IMR-90 (cell line): Measurements from ENCODE around the gene GMCL1. TPM values are rescaled to one million over a fixed set of nuclear protein-coding genes. Genes with fewer than 3 reads are reported as not detected.
A peak's percentile ranks its signal among the peaks of the same experiment; 100 is the strongest.

Experiments used
- ATAC-seq: fragments of 200-7000 bp; cut with Tn5 transposase; 2 replicates; pipeline ENCODE4 v1.9.1; 2020; ENCODE audit warnings: low read depth, mild to moderate bottlenecking, moderate library complexity
- BruUV-seq: library from RNA; stranded (reverse); fragments of 400-500 nt; replicated peaks from 2 replicates; lab custom pipeline; 2021; lab: Mats Ljungman, UMichigan
- CTCF ChIA-PET: fragments of 300-600 bp; formaldehyde crosslinking; extraction: SDS; loops from one replicate; lab custom pipeline; 2021; ENCODE audit warnings: antibody characterized with exemption; lab: Yijun Ruan, JAX
- POLR2A ChIA-PET: fragments of 300-600 bp; sonication (Branson Sonifier 250); formaldehyde crosslinking; loops from one replicate; lab custom pipeline; 2022; ENCODE audit warnings: antibody characterized with exemption; ENCODE audit not compliant: unreplicated experiment; lab: Charles Lee
- DNase-seq: peaks from one replicate; pipeline ENCODE4 v3.0.0; 2013
- H2AFZ ChIP-seq: replicated peaks from 2 replicates; pipeline ENCODE3; 2013; ENCODE audit warnings: low read length, mild to moderate bottlenecking; ENCODE audit not compliant: poor library complexity
- H2AK5ac ChIP-seq: 2 replicates; pipeline ENCODE4 v1.6.1; 2013; ENCODE audit warnings: low read depth, low read length, inconsistent platforms
- H2AK9ac ChIP-seq: replicated peaks from 2 replicates; pipeline ENCODE3; 2013; ENCODE audit warnings: mild to moderate bottlenecking, low read depth, low read length, moderate library complexity; ENCODE audit not compliant: poor library complexity
- H2BK120ac ChIP-seq: 2 replicates; pipeline ENCODE4 v1.6.1; 2013; ENCODE audit warnings: low read depth, low read length, inconsistent platforms
- H2BK15ac ChIP-seq: 3 replicates; pipeline ENCODE4 v1.6.1; 2013; ENCODE audit warnings: low read depth, low read length, inconsistent platforms
- H2BK20ac ChIP-seq: 2 replicates; pipeline ENCODE4 v1.6.1; 2013; ENCODE audit warnings: low read depth, mild to moderate bottlenecking, inconsistent platforms, low read length, moderate library complexity
- H2BK5ac ChIP-seq: 2 replicates; pipeline ENCODE4 v1.6.1; 2013; ENCODE audit warnings: mild to moderate bottlenecking, low read depth, low read length, inconsistent platforms; ENCODE audit not compliant: poor library complexity, severe bottlenecking
- H3K14ac ChIP-seq: replicated peaks from 2 replicates; pipeline ENCODE4 v1.6.1; 2013; ENCODE audit warnings: low read depth, low read length, inconsistent platforms
- H3K18ac ChIP-seq: 2 replicates; pipeline ENCODE4 v1.6.1; 2013; ENCODE audit warnings: low read depth, low read length, control low read depth
- H3K23ac ChIP-seq: 2 replicates; pipeline ENCODE4 v1.6.1; 2013; ENCODE audit warnings: low read depth, low read length, inconsistent platforms
- H3K27ac ChIP-seq: 2 replicates; pipeline ENCODE4 v1.5.1; 2013; ENCODE audit warnings: mild to moderate bottlenecking, control low read depth, low read length; ENCODE audit not compliant: insufficient read depth
- H3K27me3 ChIP-seq: 2 replicates; pipeline ENCODE4 v1.6.1; 2013; ENCODE audit warnings: low read length; ENCODE audit not compliant: control insufficient read depth, insufficient read depth
- H3K36me3 ChIP-seq: 2 replicates; pipeline ENCODE4 v1.6.1; 2013; ENCODE audit warnings: low read length, mixed read lengths; ENCODE audit not compliant: control insufficient read depth, insufficient read depth
- H3K4ac ChIP-seq: 2 replicates; pipeline ENCODE4 v1.6.1; 2013; ENCODE audit warnings: low read depth, low read length, inconsistent platforms
- H3K4me1 ChIP-seq: 2 replicates; pipeline ENCODE4 v1.6.1; 2013; ENCODE audit warnings: low read length, mixed read lengths; ENCODE audit not compliant: control insufficient read depth, insufficient read depth
- H3K4me2 ChIP-seq: 2 replicates; pipeline ENCODE4 v1.6.1; 2013; ENCODE audit warnings: low read depth, mild to moderate bottlenecking, control low read depth, low read length, moderate library complexity
- H3K4me3 ChIP-seq: 2 replicates; pipeline ENCODE4 v1.5.1; 2013; ENCODE audit warnings: low read depth, mild to moderate bottlenecking, control low read depth, low read length, moderate library complexity; ENCODE audit not compliant: insufficient read depth
- H3K56ac ChIP-seq: 2 replicates; pipeline ENCODE4 v1.6.1; 2013; ENCODE audit warnings: low read length, inconsistent platforms; ENCODE audit not compliant: insufficient read depth; ENCODE audit errors: extremely low read depth
- H3K79me1 ChIP-seq, 2 experiments: 2 replicates each; pipeline ENCODE4 v1.6.1; 2013; ENCODE audit warnings: low read length in 2 of 2, inconsistent platforms in 1 of 2, low read depth in 1 of 2
- H3K9ac ChIP-seq: 2 replicates; pipeline ENCODE4 v1.6.1; 2013; ENCODE audit warnings: low read depth, low read length, control low read depth
- H3K9me1 ChIP-seq: 2 replicates; pipeline ENCODE4 v1.6.1; 2013; ENCODE audit warnings: low read length, inconsistent platforms; ENCODE audit not compliant: insufficient read depth
- H3K9me3 ChIP-seq: 2 replicates; pipeline ENCODE4 v1.6.1; 2013; ENCODE audit warnings: low read length; ENCODE audit not compliant: control insufficient read depth, insufficient read depth
- H4K20me1 ChIP-seq: 2 replicates; pipeline ENCODE4 v1.6.1; 2013; ENCODE audit warnings: low read length, inconsistent platforms; ENCODE audit not compliant: insufficient read depth
- H4K5ac ChIP-seq: 2 replicates; pipeline ENCODE4 v1.6.1; 2013; ENCODE audit warnings: mild to moderate bottlenecking, low read depth, low read length, control low read depth
- H4K8ac ChIP-seq, 2 experiments: 2 replicates each; pipeline ENCODE4 v1.6.1; 2013; ENCODE audit warnings: low read depth in 2 of 2, low read length in 2 of 2, control low read depth in 1 of 2, inconsistent platforms in 1 of 2
- H4K91ac ChIP-seq: 2 replicates; pipeline ENCODE4 v1.6.1; 2013; ENCODE audit warnings: low read depth, low read length, inconsistent platforms; ENCODE audit not compliant: insufficient read depth
- BHLHE40 ChIP-seq: fragments of 150-350 bp; IDR thresholded peaks from 2 replicates; pipeline ENCODE4 v1.6.1; 2016; ENCODE audit warnings: mild to moderate bottlenecking, low read depth, low read length
- CEBPB ChIP-seq: IDR thresholded peaks from 2 replicates; pipeline ENCODE4 v1.6.1; 2012; ENCODE audit warnings: low read depth, low read length, improper control_type of control experiment
- CHD1 ChIP-seq: IDR thresholded peaks from 2 replicates; pipeline ENCODE4 v1.6.1; 2012; ENCODE audit warnings: low read depth, low read length, improper control_type of control experiment
- CTCF ChIP-seq: conservative IDR thresholded peaks from 2 replicates; pipeline ENCODE4 v1.5.1; 2012; ENCODE audit warnings: mild to moderate bottlenecking, low read depth, low read length, improper control_type of control experiment
- ELK1 ChIP-seq: fragments of 150-350 bp; IDR thresholded peaks from 2 replicates; pipeline ENCODE4 v1.6.1; 2016; ENCODE audit warnings: low read depth, mild to moderate bottlenecking, low read length, moderate library complexity, borderline replicate concordance
- MAFK ChIP-seq: IDR thresholded peaks from 2 replicates; pipeline ENCODE4 v1.6.1; 2012; ENCODE audit warnings: low read depth, low read length, improper control_type of control experiment
- MAZ ChIP-seq: IDR thresholded peaks from 2 replicates; pipeline ENCODE4 v1.6.1; 2012; ENCODE audit warnings: low read depth, mild to moderate bottlenecking, low read length, improper control_type of control experiment, moderate library complexity, borderline replicate concordance
- NFE2L2 ChIP-seq: fragments of 150-350 bp; IDR thresholded peaks from 2 replicates; pipeline ENCODE4 v1.6.1; 2016; ENCODE audit warnings: low read depth, mild to moderate bottlenecking, low read length
- POLR2A ChIP-seq: IDR thresholded peaks from 2 replicates; pipeline ENCODE4 v1.6.1; 2012; ENCODE audit warnings: mild to moderate bottlenecking, low read depth, low read length
- RAD21 ChIP-seq: IDR thresholded peaks from 2 replicates; pipeline ENCODE4 v1.6.1; 2012; ENCODE audit warnings: low read length, improper control_type of control experiment
- RCOR1 ChIP-seq: IDR thresholded peaks from 2 replicates; pipeline ENCODE4 v1.6.1; 2012; ENCODE audit warnings: mild to moderate bottlenecking, low read length, improper control_type of control experiment; ENCODE audit not compliant: insufficient replicate concordance
- RFX5 ChIP-seq: IDR thresholded peaks from 2 replicates; pipeline ENCODE4 v1.8.0; 2012; ENCODE audit warnings: low read depth, mild to moderate bottlenecking, low read length, moderate library complexity
- SMC3 ChIP-seq: fragments of 150-350 bp; IDR thresholded peaks from 2 replicates; pipeline ENCODE4 v1.6.1; 2016; ENCODE audit warnings: low read depth, mild to moderate bottlenecking, antibody characterized with exemption, low read length, moderate library complexity
- USF2 ChIP-seq: fragments of 150-350 bp; IDR thresholded peaks from 2 replicates; pipeline ENCODE4 v1.6.1; 2017; ENCODE audit warnings: mild to moderate bottlenecking, antibody characterized with exemption, low read length, low read depth
- WGBS, 2 experiments: methylation state at CpG; one replicate each; pipeline versions ENCODE4 v1.1.5 to v1.1.7; 2013; ENCODE audit warnings: missing lambda C conversion rate in 2 of 2; ENCODE audit not compliant: insufficient read length in 1 of 2; ENCODE audit errors: extremely low coverage in 2 of 2; 5-methylcytosine and 5-hydroxymethylcytosine counted together
- dilution Hi-C: fragments of 300-500 bp; cut with HindIII; formaldehyde crosslinking; loops from one replicate; pipeline ENCODE4 v1.14.3; 2018; ENCODE audit warnings: low sequenced_read_pairs; ENCODE audit not compliant: unreplicated experiment
- in situ Hi-C: fragments of 300-500 bp; cut with MboI; formaldehyde crosslinking; loops from 3 replicates; pipeline ENCODE4 v1.14.3; 2019; ENCODE audit warnings: low sequenced_read_pairs, inconsistent platforms, mixed read lengths
- intact Hi-C: fragments of 100-400 bp; cut with micrococcal nuclease; formaldehyde crosslinking; loops from 2 replicates; pipeline ENCODE4 v1.10.0; 2022
- polyA plus RNA-seq, 3 experiments: library from polyadenylated mRNA; depleted of rRNA; stranded (reverse); fragments of >200 nt; gene quantifications; 2 replicates each; pipeline ENCODE4 v1.2.3, GENCODE V29; 2012; ENCODE audit warnings: low replicate concordance in 1 of 3
- total RNA-seq: library from RNA; depleted of rRNA; stranded (reverse); fragments of >200 nt; gene quantifications from 2 replicates; pipeline ENCODE4 v1.2.3, GENCODE V29; 2012

Gene GMCL1
- total and polyA plus RNA-seq, 2 of the 4 experiments (the other 2 are of a cell fraction): 2.8 to 3.4 TPM

GRCh38 chr2:69789175-69789721 is 40.2 kb upstream of the GMCL1 start:
- H4K5ac ChIP-seq: no peak overlapping the region
- peak; percentile 94 for DNase-seq
- H3K56ac ChIP-seq: peak overlapping the region; percentile 25; the same call in 1 of the 2 replicates
- H2AFZ ChIP-seq: peak overlapping the region; percentile 71
- 0 out of 2 replicates have a peak overlapping the region, but pooled peaks have one; percentile 22 for H2BK20ac ChIP-seq
- peaks cover 7% of the 10 kb centered on the region; the same call in 1 of the 2 replicates for H3K9me1 ChIP-seq
- no TSS peak for BruUV-seq
- H3K4ac ChIP-seq: peak overlapping the region; percentile 11; the same call in 1 of the 2 replicates
- POLR2A ChIA-PET: no interaction called here
- H2AK9ac ChIP-seq: peak overlapping the region; percentile 5
- WGBS, 2 experiments: 54% methylated on average over 3 of the region's 7 CpGs; no CpG with 5 or more reads in 1 of the 2 experiments
- H2AK5ac ChIP-seq: no peak overlapping the region
- peak overlapping the region; percentile 59 for H2BK120ac ChIP-seq
- no peaks in the 10 kb centered on the region for H3K27me3 ChIP-seq
- H3K9me3 ChIP-seq: no peaks in the 10 kb centered on the region
- in situ Hi-C loops (no loop called here), intact Hi-C loops (no loop called here), dilution Hi-C loops (no loop called here)
- H3K14ac ChIP-seq: 0 out of 2 replicates have a peak overlapping the region, but pooled peaks have one; percentile 86
- no peaks in the 10 kb centered on the region for H4K20me1 ChIP-seq
- H4K91ac ChIP-seq: peak overlapping the region; percentile 43; the same call in 1 of the 2 replicates
- H3K23ac ChIP-seq: 0 out of 2 replicates have a peak overlapping the region, but pooled peaks have one; percentile 31
- peaks cover 10% of the 10 kb centered on the region for H3K4me1 ChIP-seq
- H2BK5ac ChIP-seq: peak overlapping the region; percentile 73
- peak overlapping the region; percentile 27 for H3K4me2 ChIP-seq
- CTCF ChIA-PET: interaction anchor here (0.6 to 1.6 kb wide), 2 partner anchors 27 to 32 kb away, joined by 4 to 5 read pairs; no protein-coding TSS in a partner anchor
- no peak overlapping the region for H3K9ac ChIP-seq
- no peak overlapping the region for H2BK15ac ChIP-seq
- peak; percentile 97 for ATAC-seq
- H3K36me3 ChIP-seq: peaks cover 3% of the 10 kb centered on the region
- H4K8ac ChIP-seq: no peak overlapping the region; a peak in 1 of 4 replicates
- peaks cover 0 to 7% of the 10 kb centered on the region in 2 experiments; a peak in 1 of 4 replicates for H3K79me1 ChIP-seq
- H3K4me3 ChIP-seq: no peak overlapping the region
- H3K27ac ChIP-seq: peak overlapping the region; percentile 29; the same call in 1 of the 2 replicates
- peak overlapping the region; percentile 58; the same call in 1 of the 2 replicates for H3K18ac ChIP-seq
- TF ChIP-seq USF2 (no peak), POLR2A (no peak), CHD1 (no peak), RAD21 (no peak), SMC3 (no peak), RCOR1 (peak; percentile 100), MAFK (peak; percentile 18; the same call in 1 of the 2 replicates), NFE2L2 (peak; percentile 3; the same call in 1 of the 2 replicates), MAZ (peak; percentile 33; the same call in 1 of the 2 replicates), CTCF (no peak), CEBPB (no peak), ELK1 (no peak), BHLHE40 (peak; percentile 38; the same call in 1 of the 2 replicates), RFX5 (no peak)
